Nephron (organoid): ENCODE data around the gene EPYC.
A peak's percentile ranks its signal among the peaks of the same experiment; 100 is the strongest.

Source experiments
- H3K27ac Mint-ChIP-seq, 3 experiments: 2 replicates each; pipeline ENCODE4 v1.8.0; 2020; ENCODE audit warnings: mixed read lengths in 3 of 3, mild to moderate bottlenecking in 2 of 3, moderate library complexity in 1 of 3
- H3K27me3 Mint-ChIP-seq: 2 replicates; pipeline ENCODE4 v1.8.0; 2021; ENCODE audit warnings: low read depth, mild to moderate bottlenecking, moderate library complexity, mixed read lengths
- H3K36me3 Mint-ChIP-seq: 2 replicates; pipeline ENCODE4 v1.8.0; 2020; ENCODE audit warnings: low read depth, mixed read lengths
- H3K4me1 Mint-ChIP-seq: 2 replicates; pipeline ENCODE4 v1.8.0; 2020; ENCODE audit warnings: mixed read lengths
- H3K4me3 Mint-ChIP-seq, 3 experiments: 2 replicates each; pipeline ENCODE4 v1.8.0; 2020; ENCODE audit warnings: mild to moderate bottlenecking in 3 of 3, mixed read lengths in 3 of 3, moderate library complexity in 2 of 3
- H3K9me3 Mint-ChIP-seq: 2 replicates; pipeline ENCODE4 v1.8.0; 2020; ENCODE audit warnings: mixed read lengths
- TF ChIP-seq, protein P1 (sequence below), 3 experiments: fragments of 200-600 bp; sonication (generic); IDR thresholded peaks; one replicate each; pipeline ENCODE4 v1.5.0; 2021; ENCODE audit warnings: antibody characterized with exemption in 3 of 3; ENCODE audit not compliant: unreplicated experiment in 3 of 3

EPYC gene

DNA sequence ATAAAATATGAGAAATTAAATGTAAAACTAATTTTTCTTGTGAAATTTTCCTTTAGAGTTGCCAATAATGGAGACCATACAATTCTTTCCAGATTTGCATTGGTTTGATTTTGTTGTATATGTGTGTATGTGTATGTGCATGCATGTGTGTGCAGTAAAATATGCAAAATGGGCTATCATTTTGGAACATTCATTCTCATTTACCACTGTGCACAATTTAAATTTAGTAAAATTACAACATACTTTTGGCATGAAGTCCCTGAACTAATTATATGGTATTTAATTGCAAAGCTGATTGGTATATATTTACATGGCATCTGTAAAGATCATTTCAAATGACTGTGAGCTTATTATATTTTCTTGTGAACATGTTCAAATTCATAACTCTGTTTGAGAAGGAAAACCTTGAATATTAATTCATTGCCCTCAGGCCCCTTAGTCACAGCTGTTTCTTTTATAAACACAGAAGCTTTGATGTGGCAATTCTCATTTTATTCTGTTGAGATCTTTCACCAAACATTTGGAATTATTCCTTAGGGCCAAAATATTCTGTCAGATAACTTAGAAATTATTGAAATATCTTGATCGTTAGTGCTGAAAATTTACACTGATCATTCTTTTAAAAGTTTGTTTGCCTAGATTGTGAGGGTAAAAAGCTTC, 35.5 kb upstream of the EPYC start:
- TF ChIP-seq, protein P1, sequence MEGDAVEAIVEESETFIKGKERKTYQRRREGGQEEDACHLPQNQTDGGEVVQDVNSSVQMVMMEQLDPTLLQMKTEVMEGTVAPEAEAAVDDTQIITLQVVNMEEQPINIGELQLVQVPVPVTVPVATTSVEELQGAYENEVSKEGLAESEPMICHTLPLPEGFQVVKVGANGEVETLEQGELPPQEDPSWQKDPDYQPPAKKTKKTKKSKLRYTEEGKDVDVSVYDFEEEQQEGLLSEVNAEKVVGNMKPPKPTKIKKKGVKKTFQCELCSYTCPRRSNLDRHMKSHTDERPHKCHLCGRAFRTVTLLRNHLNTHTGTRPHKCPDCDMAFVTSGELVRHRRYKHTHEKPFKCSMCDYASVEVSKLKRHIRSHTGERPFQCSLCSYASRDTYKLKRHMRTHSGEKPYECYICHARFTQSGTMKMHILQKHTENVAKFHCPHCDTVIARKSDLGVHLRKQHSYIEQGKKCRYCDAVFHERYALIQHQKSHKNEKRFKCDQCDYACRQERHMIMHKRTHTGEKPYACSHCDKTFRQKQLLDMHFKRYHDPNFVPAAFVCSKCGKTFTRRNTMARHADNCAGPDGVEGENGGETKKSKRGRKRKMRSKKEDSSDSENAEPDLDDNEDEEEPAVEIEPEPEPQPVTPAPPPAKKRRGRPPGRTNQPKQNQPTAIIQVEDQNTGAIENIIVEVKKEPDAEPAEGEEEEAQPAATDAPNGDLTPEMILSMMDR (IDR thresholded peaks at IDR 0.05; ENCODE audit: unreplicated experiment in 3 of 3) = no peak
- Mint-ChIP-seq H3K27ac (peak overlapping the region in 1 of 3 experiments; percentile 79), H3K9me3 (no peaks in the 10 kb centered on the region), H3K4me1 (peaks cover 43% of the 10 kb centered on the region), H3K4me3 (no peak overlapping the region), H3K36me3 (no peaks in the 10 kb centered on the region), H3K27me3 (no peaks in the 10 kb centered on the region)

GRCh38 chr12:91037276-91037675, 32.5 kb upstream of the EPYC start:
- TF ChIP-seq, protein P1 (IDR thresholded peaks at IDR 0.05; ENCODE audit: unreplicated experiment in 3 of 3) = no peak
- Mint-ChIP-seq H3K27me3 (no peaks in the 10 kb centered on the region), H3K4me1 (peaks cover 30% of the 10 kb centered on the region), H3K4me3 (no peak overlapping the region), H3K27ac (peak overlapping the region; percentile 78 to 85 (median 79)), H3K9me3 (no peaks in the 10 kb centered on the region), H3K36me3 (no peaks in the 10 kb centered on the region)

- TF ChIP-seq, protein P1 (IDR thresholded peaks at IDR 0.05; ENCODE audit: unreplicated experiment in 3 of 3) = no peak
- Mint-ChIP-seq H3K4me1 (peaks cover 24% of the 10 kb centered on the region), H3K9me3 (no peaks in the 10 kb centered on the region), H3K36me3 (no peaks in the 10 kb centered on the region), H3K27me3 (no peaks in the 10 kb centered on the region), H3K4me3 (no peak overlapping the region), H3K27ac (peak overlapping the region in 2 of 3 experiments; percentile 10 to 17)
These were observed 28.5 kb upstream of the EPYC start for GRCh38 chr12:91033251-91033650.

DNA sequence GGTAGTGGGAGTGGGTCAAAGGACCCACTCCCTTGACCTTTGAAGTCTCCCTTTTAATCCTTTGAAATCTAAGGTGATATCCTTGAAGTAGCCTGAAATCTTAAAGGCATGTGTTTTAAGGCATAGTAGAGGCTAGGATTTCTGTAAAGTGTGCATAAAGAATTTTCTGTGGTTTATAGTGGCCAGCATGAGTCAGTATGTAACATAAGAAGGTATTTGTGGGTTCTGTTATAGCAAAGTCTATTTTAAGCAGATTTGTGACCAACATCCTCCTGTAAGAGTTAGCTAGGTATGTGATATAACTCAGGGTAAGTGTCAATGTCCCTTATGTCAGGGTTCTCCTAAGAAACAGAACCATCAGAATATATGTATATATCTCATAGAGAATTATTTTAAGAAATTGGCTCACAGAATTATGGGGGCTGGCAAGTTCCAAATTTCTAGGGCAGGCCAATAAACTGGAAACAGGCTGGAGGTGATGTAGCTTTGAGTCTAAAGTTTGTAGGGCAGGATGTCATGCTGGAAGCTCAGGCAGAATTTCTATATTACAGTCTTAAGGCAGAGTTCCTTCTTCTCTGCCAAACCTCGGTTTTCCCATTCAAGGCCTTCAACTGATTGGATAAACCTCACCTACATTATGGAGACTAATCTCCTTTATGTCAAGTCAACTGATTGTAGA, 18.7 kb upstream of the EPYC start:
- no peak overlapping the region for H3K4me3 Mint-ChIP-seq
- no peak overlapping the region for H3K27ac Mint-ChIP-seq
- peaks cover 6% of the 10 kb centered on the region for H3K9me3 Mint-ChIP-seq
- no peaks in the 10 kb centered on the region for H3K4me1 Mint-ChIP-seq
- no peaks in the 10 kb centered on the region for H3K36me3 Mint-ChIP-seq
- TF ChIP-seq, protein P1 (IDR thresholded peaks at IDR 0.05; ENCODE audit: unreplicated experiment in 3 of 3) = no peak
- H3K27me3 Mint-ChIP-seq = no peaks in the 10 kb centered on the region

DNA sequence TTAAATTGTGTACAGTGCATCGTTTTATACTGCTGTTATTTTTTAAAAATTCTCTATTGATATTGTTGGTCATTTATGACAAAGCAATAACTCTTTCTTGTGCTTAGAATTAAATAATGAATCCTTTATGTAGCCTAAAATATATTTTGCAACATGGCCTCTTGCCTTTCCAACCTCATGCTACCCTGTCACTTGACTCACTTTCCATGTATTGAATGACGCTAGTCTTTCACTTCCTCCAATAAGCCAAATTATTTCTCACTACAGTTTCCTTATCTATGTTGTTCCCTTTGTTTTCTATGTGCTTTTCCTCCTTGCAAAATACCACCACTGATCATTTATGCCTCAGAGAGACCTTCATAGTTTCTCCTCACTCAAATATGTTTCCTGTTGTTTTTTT, 16.3 kb upstream of the EPYC start:
- H3K9me3 Mint-ChIP-seq = peaks cover 8% of the 10 kb centered on the region
- H3K27ac Mint-ChIP-seq = no peak overlapping the region

More for the DNA sequence above, 16.3 kb upstream of the EPYC start:
- H3K4me1 Mint-ChIP-seq = no peaks in the 10 kb centered on the region
- H3K36me3 Mint-ChIP-seq = no peaks in the 10 kb centered on the region
- TF ChIP-seq, protein P1 (IDR thresholded peaks at IDR 0.05; ENCODE audit: unreplicated experiment in 3 of 3) = no peak
- H3K4me3 Mint-ChIP-seq = no peak overlapping the region
- H3K27me3 Mint-ChIP-seq = no peaks in the 10 kb centered on the region
